Measurements from ENCODE around the gene AQP1. TPM values are rescaled to one million over a fixed set of nuclear protein-coding genes. Genes with fewer than 3 reads are reported as not detected.

The AQP1 gene
- total and polyA plus RNA-seq, 2 experiments from 2014 or later: 0.33 to 0.54 TPM

GRCh38 chr7:30873656-30874055, 38.0 kb upstream of the AQP1 start:
- H3K79me2 ChIP-seq (ENCODE audit: insufficient read depth): no peaks in the 10 kb centered on the region
- WGBS, 2 experiments (ENCODE audit: low coverage in 1 of 2, low lambda C conversion rate in 2 of 2, missing lambda C conversion rate in 2 of 2): 80 to 86% methylated on average over 6 of the region's 6 CpGs
- no peak overlapping the region for H3K27ac ChIP-seq
- DNase-seq: no peak
- H3K36me3 ChIP-seq (ENCODE audit: low read depth): no peaks in the 10 kb centered on the region
- no peak overlapping the region for H3K4me3 ChIP-seq
- H2AFZ ChIP-seq: no peak overlapping the region
- no peaks in the 10 kb centered on the region for H3K27me3 ChIP-seq (replicated peaks; ENCODE audit: insufficient read depth)
- TF ChIP-seq EZH2 (IDR thresholded peaks at IDR 0.05; ENCODE audit: insufficient read depth, poor library complexity, severe bottlenecking): no peak
- no peak for TF ChIP-seq EZH2phosphoT487 (IDR thresholded peaks at IDR 0.05; ENCODE audit: insufficient read depth, low read depth)
- H3K9ac ChIP-seq: no peak overlapping the region
- H3K4me1 ChIP-seq (ENCODE audit: insufficient read depth): no peaks in the 10 kb centered on the region
- no peaks in the 10 kb centered on the region for H3F3A ChIP-seq (ENCODE audit: insufficient read depth)
- in situ Hi-C loops (cut with MboI): no loop called here
- H4K20me1 ChIP-seq (ENCODE audit: insufficient read depth): no peaks in the 10 kb centered on the region
- H3K9me2 ChIP-seq (ENCODE audit: insufficient read depth): no peaks in the 10 kb centered on the region
- H3K9me3 ChIP-seq (ENCODE audit: low read depth): no peaks in the 10 kb centered on the region
- no peak overlapping the region for H3K4me2 ChIP-seq (ENCODE audit: unreplicated experiment)

DNA sequence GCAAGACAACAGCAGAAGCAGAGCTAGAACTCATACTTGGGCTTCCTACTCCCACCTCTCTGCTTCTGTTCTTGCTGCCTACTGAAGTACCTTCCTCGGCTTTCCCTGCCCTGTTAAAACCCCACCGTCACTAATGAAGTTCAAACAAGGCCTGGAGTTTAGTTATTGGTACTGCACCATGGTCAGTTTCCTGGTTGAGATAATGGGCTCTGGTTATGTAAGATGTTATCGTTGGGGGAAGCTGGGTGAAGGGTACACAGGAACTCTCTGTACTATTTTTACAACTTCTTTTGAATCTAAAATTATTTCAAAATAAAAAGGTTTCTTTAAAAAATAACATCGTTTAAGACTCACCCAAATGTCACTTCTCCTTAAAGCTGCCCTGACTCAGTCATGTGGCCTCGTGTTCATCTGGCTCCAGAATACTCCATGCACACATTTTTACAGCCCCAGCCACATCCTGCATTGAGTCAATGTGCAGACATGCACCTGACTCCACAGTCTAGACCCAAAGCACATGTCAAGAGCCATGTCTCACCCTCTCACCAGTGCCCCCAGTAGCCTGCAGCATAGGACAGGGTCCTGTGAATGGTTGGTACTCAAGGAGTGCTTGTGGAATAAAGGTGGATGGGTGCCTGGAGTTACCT, 36.9 kb upstream of the AQP1 start:
- 76% methylated on average over 5 of the region's 5 CpGs for WGBS, 2 experiments (ENCODE audit: low coverage in 1 of 2, low lambda C conversion rate in 2 of 2, missing lambda C conversion rate in 2 of 2)
- H4K20me1 ChIP-seq (ENCODE audit: insufficient read depth): no peaks in the 10 kb centered on the region

DNA sequence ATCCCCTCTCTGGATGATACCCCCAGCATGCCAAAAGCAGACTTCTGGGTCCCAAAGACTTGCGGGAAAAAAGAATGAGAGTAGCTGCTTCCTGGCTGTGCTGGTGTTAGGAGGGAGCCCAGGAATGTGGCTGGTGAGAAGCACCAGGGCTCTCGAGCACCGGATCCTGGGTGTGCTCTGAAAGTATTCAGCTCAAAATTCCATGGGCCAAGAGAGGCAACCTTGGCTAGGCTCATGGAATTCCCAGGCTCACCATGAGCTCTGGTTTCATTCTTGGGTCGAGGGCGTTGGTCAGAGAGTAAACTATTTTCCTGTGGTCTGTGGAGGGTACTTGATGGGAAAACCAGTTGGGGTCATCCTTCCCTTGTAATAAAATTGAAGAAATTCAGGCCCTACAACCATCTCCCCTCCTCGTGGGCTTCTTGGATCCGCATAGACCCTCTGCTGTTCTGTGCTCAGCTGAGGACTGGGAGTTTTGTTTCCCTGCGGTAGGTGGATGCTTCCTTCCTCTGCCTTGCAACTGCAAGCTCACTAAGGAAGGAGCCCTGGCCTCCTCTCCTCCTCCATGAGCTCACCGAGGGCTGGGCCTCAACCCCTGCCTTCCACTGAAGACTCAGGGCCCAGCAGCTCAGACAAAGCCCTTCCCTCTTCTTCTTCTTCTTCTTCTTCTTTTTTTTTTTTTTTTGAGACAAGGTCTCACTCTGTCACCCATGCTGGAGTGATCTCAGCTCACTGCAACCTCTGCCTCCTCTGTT, 34.5 kb upstream of the AQP1 start:
- 76 to 80% methylated on average over 9 of the region's 9 CpGs for WGBS, 2 experiments (ENCODE audit: low coverage in 1 of 2, low lambda C conversion rate in 2 of 2, missing lambda C conversion rate in 2 of 2)
- no peaks in the 10 kb centered on the region for H4K20me1 ChIP-seq (ENCODE audit: insufficient read depth)
- in situ Hi-C loops (cut with MboI): no loop called here

More for the DNA sequence above, 36.9 kb upstream of the AQP1 start:
- Histone ChIP-seq H3K9ac (no peak overlapping the region), H3K36me3 (ENCODE audit: low read depth) (no peaks in the 10 kb centered on the region), H3F3A (ENCODE audit: insufficient read depth) (no peaks in the 10 kb centered on the region), H3K27ac (no peak overlapping the region), H3K4me1 (ENCODE audit: insufficient read depth) (no peaks in the 10 kb centered on the region), H3K4me2 (ENCODE audit: unreplicated experiment) (no peak overlapping the region), H3K9me2 (ENCODE audit: insufficient read depth) (no peaks in the 10 kb centered on the region), H3K79me2 (ENCODE audit: insufficient read depth) (no peaks in the 10 kb centered on the region), H3K9me3 (ENCODE audit: low read depth) (no peaks in the 10 kb centered on the region), H3K4me3 (no peak overlapping the region), H2AFZ (no peak overlapping the region), H3K27me3 (replicated peaks; ENCODE audit: insufficient read depth) (no peaks in the 10 kb centered on the region)
- no peak for TF ChIP-seq EZH2 (IDR thresholded peaks at IDR 0.05; ENCODE audit: insufficient read depth, poor library complexity, severe bottlenecking)
- no peak for TF ChIP-seq EZH2phosphoT487 (IDR thresholded peaks at IDR 0.05; ENCODE audit: insufficient read depth, low read depth)
- DNase-seq: no peak
- in situ Hi-C loops (cut with MboI): no loop called here

GRCh38 chr7:30877993-30878392, 33.7 kb upstream of the AQP1 start:
- peaks cover 6% of the 10 kb centered on the region; the same call in 1 of the 2 replicates for H3K4me1 ChIP-seq (ENCODE audit: insufficient read depth)
- in situ Hi-C loops (cut with MboI): no loop called here
- H3K79me2 ChIP-seq (ENCODE audit: insufficient read depth): no peaks in the 10 kb centered on the region
- no peaks in the 10 kb centered on the region for H3K9me2 ChIP-seq (ENCODE audit: insufficient read depth)
- H4K20me1 ChIP-seq (ENCODE audit: insufficient read depth): no peaks in the 10 kb centered on the region
- H3K27ac ChIP-seq: no peak overlapping the region
- H3K9me3 ChIP-seq (ENCODE audit: low read depth): no peaks in the 10 kb centered on the region
- no peaks in the 10 kb centered on the region for H3K36me3 ChIP-seq (ENCODE audit: low read depth)
- H3F3A ChIP-seq (ENCODE audit: insufficient read depth): no peaks in the 10 kb centered on the region
- WGBS, 2 experiments (ENCODE audit: low coverage in 1 of 2, low lambda C conversion rate in 2 of 2, missing lambda C conversion rate in 2 of 2): 85 to 89% methylated on average over 5 of the region's 5 CpGs
- TF ChIP-seq EZH2phosphoT487 (IDR thresholded peaks at IDR 0.05; ENCODE audit: insufficient read depth, low read depth) (no peak), EZH2 (IDR thresholded peaks at IDR 0.05; ENCODE audit: insufficient read depth, poor library complexity, severe bottlenecking) (no peak)
- no peak overlapping the region for H3K4me3 ChIP-seq
- H3K27me3 ChIP-seq (replicated peaks; ENCODE audit: insufficient read depth): no peaks in the 10 kb centered on the region
- no peak overlapping the region for H2AFZ ChIP-seq
- H3K4me2 ChIP-seq (ENCODE audit: unreplicated experiment): no peak overlapping the region
- DNase-seq: no peak
- H3K9ac ChIP-seq: no peak overlapping the region

More for the DNA sequence above, 34.5 kb upstream of the AQP1 start:
- DNase-seq: no peak
- Histone ChIP-seq H3K79me2 (ENCODE audit: insufficient read depth) (no peaks in the 10 kb centered on the region), H3K4me3 (no peak overlapping the region), H3K27ac (no peak overlapping the region), H3K9me2 (ENCODE audit: insufficient read depth) (no peaks in the 10 kb centered on the region), H2AFZ (no peak overlapping the region), H3K4me2 (ENCODE audit: unreplicated experiment) (no peak overlapping the region), H3F3A (ENCODE audit: insufficient read depth) (no peaks in the 10 kb centered on the region), H3K9me3 (ENCODE audit: low read depth) (no peaks in the 10 kb centered on the region), H3K4me1 (ENCODE audit: insufficient read depth) (peaks cover 6% of the 10 kb centered on the region; the same call in 1 of the 2 replicates), H3K9ac (no peak overlapping the region), H3K27me3 (replicated peaks; ENCODE audit: insufficient read depth) (no peaks in the 10 kb centered on the region), H3K36me3 (ENCODE audit: low read depth) (no peaks in the 10 kb centered on the region)
- TF ChIP-seq EZH2 (IDR thresholded peaks at IDR 0.05; ENCODE audit: insufficient read depth, poor library complexity, severe bottlenecking) (no peak), EZH2phosphoT487 (IDR thresholded peaks at IDR 0.05; ENCODE audit: insufficient read depth, low read depth) (no peak)
